ENCODE data around the gene KRT7. TPM values are rescaled to one million over a fixed set of nuclear protein-coding genes. Genes with fewer than 3 reads are reported as not detected.

The KRT7 gene
- total RNA-seq, 2 experiments from 2014 or later, result not detected

GRCh38 chr12:52270541-52271070 lies 37.6 kb downstream of the KRT7 start:
- TF ChIP-seq, protein P1, sequence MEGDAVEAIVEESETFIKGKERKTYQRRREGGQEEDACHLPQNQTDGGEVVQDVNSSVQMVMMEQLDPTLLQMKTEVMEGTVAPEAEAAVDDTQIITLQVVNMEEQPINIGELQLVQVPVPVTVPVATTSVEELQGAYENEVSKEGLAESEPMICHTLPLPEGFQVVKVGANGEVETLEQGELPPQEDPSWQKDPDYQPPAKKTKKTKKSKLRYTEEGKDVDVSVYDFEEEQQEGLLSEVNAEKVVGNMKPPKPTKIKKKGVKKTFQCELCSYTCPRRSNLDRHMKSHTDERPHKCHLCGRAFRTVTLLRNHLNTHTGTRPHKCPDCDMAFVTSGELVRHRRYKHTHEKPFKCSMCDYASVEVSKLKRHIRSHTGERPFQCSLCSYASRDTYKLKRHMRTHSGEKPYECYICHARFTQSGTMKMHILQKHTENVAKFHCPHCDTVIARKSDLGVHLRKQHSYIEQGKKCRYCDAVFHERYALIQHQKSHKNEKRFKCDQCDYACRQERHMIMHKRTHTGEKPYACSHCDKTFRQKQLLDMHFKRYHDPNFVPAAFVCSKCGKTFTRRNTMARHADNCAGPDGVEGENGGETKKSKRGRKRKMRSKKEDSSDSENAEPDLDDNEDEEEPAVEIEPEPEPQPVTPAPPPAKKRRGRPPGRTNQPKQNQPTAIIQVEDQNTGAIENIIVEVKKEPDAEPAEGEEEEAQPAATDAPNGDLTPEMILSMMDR (conservative IDR thresholded peaks at IDR 0.05; ENCODE audit: low read length), result no peak
- no peak for TF ChIP-seq EZH2phosphoT487 (IDR thresholded peaks at IDR 0.05; ENCODE audit: borderline replicate concordance, low read depth, low read length)
- DNase-seq (ENCODE audit: low spot score), result no peak
- ChIA-PET POLR2A (interaction anchor here (0.6 to 0.7 kb wide), 2 partner anchors 12 to 51 kb away, joined by 3 to 4 read pairs; no protein-coding TSS in a partner anchor), CTCF (ENCODE audit: unreplicated experiment) (no interaction called here)
- H3K4me1 ChIP-seq (ENCODE audit: insufficient read depth, low read length, poor library complexity, severe bottlenecking), result no peaks in the 10 kb centered on the region
- H4K20me1 ChIP-seq (ENCODE audit: insufficient read depth, low read length), result no peaks in the 10 kb centered on the region
- no TSS peak for BruUV-seq (replicated peaks)
- H2AFZ ChIP-seq (ENCODE audit: low read length), result no peak overlapping the region
- H3K4me2 ChIP-seq (ENCODE audit: low read length), result no peak overlapping the region
- intact Hi-C loops (cut with micrococcal nuclease; ENCODE audit: unreplicated experiment), result no loop called here
- no peaks in the 10 kb centered on the region for H3K9me2 ChIP-seq (ENCODE audit: insufficient read depth, low read length)
- H3K79me2 ChIP-seq (ENCODE audit: insufficient read depth, low read depth, low read length), result no peaks in the 10 kb centered on the region
- H3K4me3 ChIP-seq (ENCODE audit: low read depth, low read length, poor library complexity, severe bottlenecking), result no peak overlapping the region
- H3K27ac ChIP-seq (ENCODE audit: low read depth, low read length, poor library complexity, severe bottlenecking), result no peak overlapping the region
- H3K36me3 ChIP-seq (ENCODE audit: insufficient read depth, low read length), result no peaks in the 10 kb centered on the region
- no peaks in the 10 kb centered on the region for H3K9me3 ChIP-seq (ENCODE audit: low read length)

DNA sequence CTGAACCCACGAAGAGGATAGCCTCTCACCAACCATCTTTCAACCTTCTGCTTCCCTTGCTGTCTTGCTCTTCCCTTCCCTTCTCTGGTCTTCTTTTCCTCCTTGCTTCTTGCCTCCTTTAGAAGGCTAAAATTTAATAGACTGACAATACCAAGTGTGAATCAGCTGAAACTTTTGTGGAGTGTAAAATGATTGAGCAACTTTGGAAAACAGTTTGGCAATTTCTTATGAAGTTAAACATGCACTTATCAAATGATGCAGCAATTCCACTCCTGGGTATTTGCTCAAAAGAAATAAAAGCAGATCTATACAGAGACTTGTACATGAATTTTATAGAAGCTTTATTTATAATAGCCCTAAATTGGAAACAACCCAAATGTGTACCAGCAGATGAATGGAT lies 38.1 kb downstream of the KRT7 start:
- no TSS peak for BruUV-seq (replicated peaks)

More for the DNA sequence above, 38.1 kb downstream of the KRT7 start:
- Histone ChIP-seq H3K79me2 (ENCODE audit: insufficient read depth, low read depth, low read length) (no peaks in the 10 kb centered on the region), H3K4me1 (ENCODE audit: insufficient read depth, low read length, poor library complexity, severe bottlenecking) (no peaks in the 10 kb centered on the region), H3K27ac (ENCODE audit: low read depth, low read length, poor library complexity, severe bottlenecking) (no peak overlapping the region), H3K9me3 (ENCODE audit: low read length) (no peaks in the 10 kb centered on the region), H2AFZ (ENCODE audit: low read length) (no peak overlapping the region), H3K36me3 (ENCODE audit: insufficient read depth, low read length) (no peaks in the 10 kb centered on the region), H3K9me2 (ENCODE audit: insufficient read depth, low read length) (no peaks in the 10 kb centered on the region), H4K20me1 (ENCODE audit: insufficient read depth, low read length) (no peaks in the 10 kb centered on the region), H3K4me3 (ENCODE audit: low read depth, low read length, poor library complexity, severe bottlenecking) (no peak overlapping the region), H3K4me2 (ENCODE audit: low read length) (no peak overlapping the region)
- no peak for TF ChIP-seq EZH2phosphoT487 (IDR thresholded peaks at IDR 0.05; ENCODE audit: borderline replicate concordance, low read depth, low read length)
- TF ChIP-seq, protein P1 (conservative IDR thresholded peaks at IDR 0.05; ENCODE audit: low read length), result no peak
- CTCF ChIA-PET (ENCODE audit: unreplicated experiment), result no interaction called here
- intact Hi-C loops (cut with micrococcal nuclease; ENCODE audit: unreplicated experiment), result no loop called here
- no peak for DNase-seq (ENCODE audit: low spot score)
- POLR2A ChIA-PET, result interaction anchor here (0.6 kb wide), 1 partner anchor 12 kb away, joined by 4 read pairs; no protein-coding TSS in a partner anchor
